ENCODE measurements around the gene ZMAT2.

GRCh38 chr5:140753561-140753960, 53.3 kb downstream of the ZMAT2 start:
- TF ChIP-seq POLR2A (IDR thresholded peaks at IDR 0.05) = no peak
- TF ChIP-seq CTCF (IDR thresholded peaks at IDR 0.05) = no peak

Measured in sigmoid colon (tissue), 3 donors.